ENCODE results near the gene PIK3C2B.

Gene PIK3C2B

GRCh38 chr1:204466416-204467405 is 27.9 kb downstream of the PIK3C2B start:
- TF ChIP-seq CTCF (conservative IDR thresholded peaks at IDR 0.05) (no peak), ZFX (IDR thresholded peaks at IDR 0.05) (no peak)
- no peak overlapping the region for H3K27ac ChIP-seq

- no peak overlapping the region for H3K27ac ChIP-seq
- TF ChIP-seq ZFX (IDR thresholded peaks at IDR 0.05) = no peak
- no peak for TF ChIP-seq CTCF (conservative IDR thresholded peaks at IDR 0.05)
These were observed 28.8 kb downstream of the PIK3C2B start for GRCh38 chr1:204465546-204466415.

GRCh38 chr1:204464701-204465100 is 29.9 kb downstream of the PIK3C2B start:
- H3K27ac ChIP-seq = no peak overlapping the region
- TF ChIP-seq ZFX (IDR thresholded peaks at IDR 0.05) = no peak
- TF ChIP-seq CTCF (conservative IDR thresholded peaks at IDR 0.05) = no peak

GRCh38 chr1:204464187-204464631 is 30.4 kb downstream of the PIK3C2B start:
- TF ChIP-seq ZFX (IDR thresholded peaks at IDR 0.05) (no peak), CTCF (conservative IDR thresholded peaks at IDR 0.05) (no peak)

GRCh38 chr1:204463125-204464060 is 31.2 kb downstream of the PIK3C2B start:
- H3K27ac ChIP-seq = no peak overlapping the region
- TF ChIP-seq ZFX (IDR thresholded peaks at IDR 0.05) (no peak), CTCF (conservative IDR thresholded peaks at IDR 0.05) (no peak)

More at GRCh38 chr1:204464187-204464631, 30.4 kb downstream of the PIK3C2B start:
- H3K27ac ChIP-seq = no peak overlapping the region

- TF ChIP-seq CTCF (conservative IDR thresholded peaks at IDR 0.05) (no peak), ZFX (IDR thresholded peaks at IDR 0.05) (no peak)
- no peak overlapping the region for H3K27ac ChIP-seq
These were observed 32.4 kb downstream of the PIK3C2B start for GRCh38 chr1:204462229-204462561.
